HG03575 (cell line): Measurements from ENCODE around the gene DDX52.
"Not testable (repeated sequence)": the region's sequence is repeated elsewhere in the genome, so short reads cannot be mapped to it uniquely, and the experiment has no call there.

Experiments
- ATAC-seq: cut with Tn5 transposase; IDR thresholded peaks from one replicate; pipeline ENCODE4 v1.9.1; 2021; ENCODE audit not compliant: unreplicated experiment, insufficient number of reproducible peaks, low FRiP score; ENCODE audit errors: extremely low read depth

DDX52 gene, protein sequence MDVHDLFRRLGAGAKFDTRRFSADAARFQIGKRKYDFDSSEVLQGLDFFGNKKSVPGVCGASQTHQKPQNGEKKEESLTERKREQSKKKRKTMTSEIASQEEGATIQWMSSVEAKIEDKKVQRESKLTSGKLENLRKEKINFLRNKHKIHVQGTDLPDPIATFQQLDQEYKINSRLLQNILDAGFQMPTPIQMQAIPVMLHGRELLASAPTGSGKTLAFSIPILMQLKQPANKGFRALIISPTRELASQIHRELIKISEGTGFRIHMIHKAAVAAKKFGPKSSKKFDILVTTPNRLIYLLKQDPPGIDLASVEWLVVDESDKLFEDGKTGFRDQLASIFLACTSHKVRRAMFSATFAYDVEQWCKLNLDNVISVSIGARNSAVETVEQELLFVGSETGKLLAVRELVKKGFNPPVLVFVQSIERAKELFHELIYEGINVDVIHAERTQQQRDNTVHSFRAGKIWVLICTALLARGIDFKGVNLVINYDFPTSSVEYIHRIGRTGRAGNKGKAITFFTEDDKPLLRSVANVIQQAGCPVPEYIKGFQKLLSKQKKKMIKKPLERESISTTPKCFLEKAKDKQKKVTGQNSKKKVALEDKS

DNA sequence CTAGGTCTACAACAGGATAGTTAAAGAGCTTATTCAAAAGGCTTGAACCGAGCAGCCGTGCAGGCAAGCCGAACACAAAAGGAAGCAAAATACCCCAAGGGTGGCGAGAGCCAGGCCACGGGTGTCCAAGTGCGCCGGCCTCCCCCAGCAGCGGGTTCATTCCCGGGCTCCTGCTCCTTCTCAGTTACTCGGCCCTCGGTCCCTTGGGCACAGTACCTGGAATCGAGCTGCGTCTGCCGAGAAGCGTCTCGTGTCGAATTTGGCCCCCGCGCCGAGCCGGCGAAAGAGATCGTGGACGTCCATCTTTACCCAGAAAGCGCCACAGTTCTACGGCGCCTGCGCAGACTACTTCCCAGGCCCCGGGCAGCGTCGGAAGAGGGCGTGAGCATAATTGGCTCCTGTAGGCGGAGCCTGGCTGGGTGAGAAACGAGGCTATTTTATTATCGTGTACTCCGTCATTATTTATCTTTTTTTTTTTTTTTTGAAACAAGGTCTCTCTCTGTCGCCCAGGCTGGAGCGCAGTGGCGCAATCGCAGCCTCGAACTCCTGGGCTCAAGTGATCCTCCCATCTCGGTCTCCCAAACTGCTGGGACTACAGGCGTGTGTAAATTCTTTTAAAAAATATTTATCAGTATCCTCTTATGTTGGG, at the start of gene DDX52:
TSS of gene DDX52 (minus strand) at position 329 of the 649 bp plus-strand sequence. CDS start at position 303, 26 bp downstream.
- no peak for ATAC-seq

DNA sequence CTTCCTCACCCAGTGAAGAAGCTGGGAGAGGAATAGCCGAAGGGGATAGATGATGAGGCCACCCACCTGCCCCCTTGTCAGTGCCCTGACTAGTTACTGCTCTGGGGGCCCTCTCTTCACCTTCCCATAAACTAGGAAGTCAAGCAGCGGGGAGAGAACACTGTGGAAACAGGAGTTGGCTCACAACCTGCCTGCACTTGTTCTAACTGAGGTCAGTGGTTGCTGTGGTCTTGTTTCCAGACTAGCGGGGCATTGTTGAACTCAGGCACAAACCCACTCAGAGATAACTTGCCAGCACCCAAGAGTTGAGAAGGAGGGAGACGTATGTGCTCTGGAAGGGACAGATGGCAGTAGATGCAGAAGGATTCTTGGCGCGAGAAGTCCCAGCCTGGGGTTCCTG, 48.6 kb upstream of the DDX52 start:
- no peak for ATAC-seq

DNA sequence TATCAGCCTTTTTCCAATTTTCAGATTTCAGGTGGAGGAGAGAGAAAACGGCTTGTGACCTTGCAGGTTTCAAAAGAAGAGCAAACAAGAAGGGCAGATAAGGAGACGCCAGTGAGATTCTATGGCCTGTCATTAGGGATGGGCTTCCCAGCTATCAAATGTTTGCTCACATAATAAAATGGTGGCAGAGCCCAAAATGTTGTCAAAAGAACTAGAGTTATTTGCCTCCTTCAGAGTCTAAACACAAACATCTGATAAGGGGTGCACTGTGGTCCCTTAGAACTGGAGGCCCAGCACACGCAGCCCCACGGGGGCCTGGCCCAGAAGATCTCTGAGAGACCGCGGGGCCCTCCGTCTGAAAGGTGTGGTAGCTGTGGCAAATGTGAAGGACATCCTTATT, 46.1 kb upstream of the DDX52 start:
- ATAC-seq, result no peak

DNA sequence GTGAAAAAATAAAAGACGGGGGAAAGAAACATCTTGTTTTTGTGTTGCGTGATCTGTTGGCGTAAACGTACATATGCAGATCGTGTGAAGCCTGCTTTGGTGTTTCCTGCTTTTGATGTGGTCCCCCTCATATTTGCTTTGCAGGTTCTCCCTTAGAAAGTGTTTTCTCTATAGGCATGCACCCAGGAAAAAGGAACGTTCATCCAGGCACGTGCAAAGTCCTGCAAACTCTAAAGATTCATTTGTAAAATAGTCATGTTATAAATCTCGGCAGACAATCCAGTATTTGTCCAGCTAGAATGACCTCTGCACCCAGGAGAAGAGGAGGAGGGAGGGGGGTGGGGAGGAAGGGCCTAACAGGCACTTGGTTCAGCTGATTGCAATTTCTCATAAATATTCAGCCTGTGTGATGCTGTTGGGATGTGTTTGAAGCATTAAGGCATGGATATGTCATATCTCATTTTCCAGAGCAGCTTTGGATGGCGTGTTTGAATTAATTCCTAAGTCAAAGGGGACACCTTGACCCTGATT, 40.3 kb upstream of the DDX52 start:
- ATAC-seq, result no peak

DNA sequence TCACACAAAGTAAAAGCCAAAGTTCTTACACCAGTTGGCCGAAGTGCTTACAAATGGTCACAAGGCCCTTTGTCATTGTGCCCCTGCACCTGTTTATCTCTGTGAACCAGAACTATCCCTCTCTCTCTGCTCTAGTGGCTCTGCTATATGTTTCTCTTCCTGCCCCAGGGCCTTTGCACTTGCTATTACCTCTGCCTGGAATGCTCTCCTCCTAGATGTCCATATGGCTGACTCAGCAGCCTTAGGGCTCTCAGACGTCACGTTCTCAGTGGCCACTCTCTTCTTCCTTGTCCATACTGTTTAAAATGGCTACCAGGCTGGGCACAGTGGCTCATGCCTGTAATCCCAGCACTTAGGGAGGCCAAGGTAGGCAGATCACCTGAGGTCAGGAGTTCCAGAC, 38.8 kb upstream of the DDX52 start:
- ATAC-seq, result no peak

DNA sequence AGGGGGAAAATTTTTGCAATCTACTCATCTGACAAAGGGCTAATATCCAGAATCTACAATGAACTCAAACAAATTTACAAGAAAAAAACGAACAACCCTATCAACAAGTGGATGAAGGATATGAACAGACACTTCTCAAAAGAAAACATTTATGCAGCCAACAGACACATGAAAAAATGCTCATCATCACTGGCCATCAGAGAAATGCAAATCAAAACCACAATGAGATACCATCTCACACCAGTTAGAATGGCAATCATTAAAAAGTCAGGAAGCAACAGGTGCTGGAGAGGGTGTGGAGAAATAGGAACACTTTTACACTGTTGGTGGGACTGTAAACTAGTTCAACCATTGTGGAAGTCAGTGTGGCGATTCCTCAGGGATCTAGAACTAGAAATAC, 36.7 kb upstream of the DDX52 start:
- not testable (repeated sequence) for ATAC-seq

DNA sequence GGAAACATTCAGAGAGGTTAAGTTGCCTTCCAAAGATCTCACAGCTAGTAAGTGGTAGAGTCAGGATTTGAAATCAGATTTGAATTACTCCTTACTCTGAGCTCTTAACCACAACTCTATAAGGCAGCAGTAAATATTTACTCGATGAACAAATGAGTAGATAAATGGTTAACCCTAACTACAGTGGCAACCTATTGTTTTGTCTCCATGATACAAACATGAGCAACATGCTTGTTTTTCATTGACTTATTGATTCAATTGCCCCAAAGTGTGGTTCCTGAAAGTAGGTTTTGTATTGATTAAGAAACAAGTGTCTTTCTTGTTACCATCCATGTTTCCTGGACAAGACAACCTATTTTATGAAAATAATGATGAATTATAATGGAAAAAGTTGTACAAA, 34.8 kb upstream of the DDX52 start:
- ATAC-seq, result no peak

DNA sequence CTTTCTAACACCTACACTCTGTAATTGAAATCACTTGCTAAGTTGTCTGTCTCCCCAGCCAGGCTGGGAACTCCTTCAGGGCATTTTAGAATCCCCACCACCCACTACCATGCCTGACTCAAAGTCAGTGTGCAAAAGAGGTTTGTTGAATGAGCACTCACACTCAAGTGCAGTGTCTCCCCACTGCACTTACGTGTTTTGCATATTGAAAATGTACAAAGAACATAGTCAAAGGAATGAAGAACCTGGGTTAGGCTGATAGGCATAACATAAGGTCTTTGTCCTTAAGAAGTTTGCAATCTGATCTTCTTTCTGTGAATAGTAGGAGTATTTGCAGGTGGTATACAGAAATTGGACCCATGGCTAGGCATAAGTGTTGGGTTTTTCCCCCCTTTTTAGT, 33.8 kb upstream of the DDX52 start:
- no peak for ATAC-seq

DNA sequence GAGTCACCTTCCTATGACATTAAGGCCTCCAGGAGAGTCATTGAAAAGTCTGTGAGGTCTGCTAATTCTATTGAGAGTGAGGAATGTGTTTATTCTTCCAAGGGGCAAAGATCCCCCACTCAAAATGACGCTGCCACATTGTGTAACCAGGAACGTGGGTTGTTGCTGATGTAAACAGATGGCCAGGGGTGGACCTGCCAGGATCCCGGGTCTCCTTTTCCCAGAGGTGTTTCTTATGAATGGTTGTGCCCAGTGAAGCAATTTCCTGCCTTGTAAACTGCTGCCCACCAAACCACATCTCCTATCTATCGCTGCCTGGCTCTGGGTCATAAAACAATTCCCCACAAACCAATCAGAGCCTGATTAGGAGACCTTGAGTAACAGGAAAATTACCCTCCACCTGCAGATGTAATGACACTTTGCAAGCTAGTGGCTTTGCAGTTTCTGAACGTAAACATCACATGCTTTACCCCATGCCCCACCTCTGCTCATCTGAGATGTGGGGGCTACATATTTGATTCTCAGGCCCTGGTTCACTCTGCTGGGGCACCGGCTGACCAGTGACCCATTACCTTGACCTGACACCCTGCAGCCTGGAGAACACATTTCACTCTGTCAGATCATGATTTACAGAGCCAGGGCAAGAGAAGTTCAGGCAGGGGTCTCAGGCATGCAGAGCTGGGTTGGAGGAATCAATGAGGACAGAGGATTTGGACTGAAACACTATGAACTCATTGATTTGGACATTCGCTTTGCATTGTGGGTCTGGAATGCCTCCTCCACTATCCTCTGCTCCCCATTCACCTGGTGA, 33.1 kb upstream of the DDX52 start:
- ATAC-seq, result no peak

DNA sequence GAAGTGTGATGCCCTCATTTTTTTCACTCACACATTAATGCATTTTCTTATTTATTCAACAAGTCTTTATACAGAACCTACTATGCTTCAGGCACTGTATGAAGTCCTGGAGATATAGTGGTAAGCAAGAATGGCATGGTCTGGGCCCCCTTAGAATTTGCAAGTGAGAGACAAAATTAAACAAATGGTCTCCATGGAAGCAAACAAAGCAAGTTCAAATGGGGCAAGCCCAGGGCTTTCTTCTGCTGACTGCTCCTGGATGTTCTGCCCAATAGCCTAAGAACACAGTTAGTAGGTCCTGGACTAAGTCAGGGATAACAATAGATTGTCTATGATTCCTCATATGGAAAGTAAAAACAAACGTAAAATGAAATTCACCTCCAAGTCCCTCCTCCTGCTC, 31.3 kb upstream of the DDX52 start:
- ATAC-seq, result no peak

DNA sequence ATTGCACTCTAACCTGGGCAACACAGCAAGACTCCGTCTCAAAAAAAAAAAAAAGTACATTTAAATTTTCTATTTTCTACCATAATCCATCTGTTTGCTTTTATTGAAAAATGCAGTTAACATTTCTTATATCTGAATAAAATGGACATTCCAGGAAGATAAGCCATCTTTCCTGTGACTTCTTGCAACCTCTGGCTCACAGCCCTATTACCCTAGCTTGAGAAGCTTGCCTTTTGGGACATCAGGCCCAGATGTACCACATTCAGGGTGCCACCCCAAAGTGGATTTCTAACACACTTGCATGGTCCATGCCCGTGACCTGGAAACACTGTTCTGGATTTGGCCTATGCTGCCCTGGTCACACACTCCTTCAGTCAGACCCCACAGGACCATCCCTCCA, 30.1 kb upstream of the DDX52 start:
- no peak for ATAC-seq

DNA sequence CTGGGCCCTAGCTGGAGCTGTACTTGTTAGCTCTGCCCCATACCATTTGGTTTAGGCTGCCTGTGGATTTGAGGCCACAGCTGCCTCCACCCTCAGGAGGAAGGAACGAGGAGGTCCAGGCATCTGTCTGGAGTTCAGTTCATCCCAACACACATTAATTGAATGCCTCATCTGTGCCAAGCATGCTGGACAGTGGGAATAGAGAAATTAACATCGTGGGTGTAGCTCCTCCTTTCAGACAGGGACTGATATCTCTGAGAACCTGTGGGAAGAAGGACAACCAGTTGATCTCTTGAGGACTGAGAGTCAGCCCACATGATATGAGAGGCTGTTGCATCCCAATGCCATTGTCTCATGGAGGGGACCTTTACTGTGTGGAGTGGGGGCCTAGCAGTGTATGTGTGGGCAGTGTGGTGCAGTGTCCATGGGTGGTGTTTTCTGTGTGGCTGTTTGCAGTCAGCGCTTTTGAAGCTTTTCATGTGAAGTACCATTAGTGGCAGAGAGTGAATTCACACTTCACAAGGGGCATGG, 29.4 kb upstream of the DDX52 start:
- no peak for ATAC-seq

DNA sequence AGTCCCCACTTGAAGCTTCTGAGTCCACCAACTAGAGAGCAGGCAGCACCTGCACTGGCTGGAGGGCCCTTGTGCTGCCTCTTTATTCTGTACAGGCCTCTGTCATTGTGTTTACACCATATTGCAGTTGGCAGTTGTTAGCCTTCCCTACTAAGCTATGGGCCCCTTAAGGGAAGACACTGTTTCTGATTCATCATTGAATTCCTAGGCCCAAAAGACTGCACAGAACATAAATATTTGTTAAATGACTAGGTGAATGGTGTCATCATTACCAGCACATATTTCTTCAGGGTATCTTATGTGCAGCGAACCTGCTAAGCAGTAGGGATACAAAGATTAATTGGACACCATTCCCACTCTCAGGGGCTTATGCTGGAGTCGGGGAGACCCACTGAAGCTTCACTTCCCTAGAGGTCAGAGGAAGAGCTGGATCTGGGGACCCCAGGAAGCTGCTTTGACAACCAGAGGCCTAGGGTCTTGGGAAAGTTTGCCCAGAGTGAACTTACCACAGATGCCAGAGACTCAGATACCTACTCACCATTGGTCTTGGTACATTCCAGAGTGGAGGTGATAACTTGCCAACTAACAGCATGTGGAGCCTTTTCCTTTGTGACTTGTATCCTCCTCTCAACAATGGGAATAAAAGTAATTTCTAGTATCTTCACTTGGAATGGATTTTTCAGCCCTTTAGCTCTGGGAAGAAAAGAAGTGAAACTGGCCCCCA, 28.7 kb upstream of the DDX52 start:
- ATAC-seq, result no peak

DNA sequence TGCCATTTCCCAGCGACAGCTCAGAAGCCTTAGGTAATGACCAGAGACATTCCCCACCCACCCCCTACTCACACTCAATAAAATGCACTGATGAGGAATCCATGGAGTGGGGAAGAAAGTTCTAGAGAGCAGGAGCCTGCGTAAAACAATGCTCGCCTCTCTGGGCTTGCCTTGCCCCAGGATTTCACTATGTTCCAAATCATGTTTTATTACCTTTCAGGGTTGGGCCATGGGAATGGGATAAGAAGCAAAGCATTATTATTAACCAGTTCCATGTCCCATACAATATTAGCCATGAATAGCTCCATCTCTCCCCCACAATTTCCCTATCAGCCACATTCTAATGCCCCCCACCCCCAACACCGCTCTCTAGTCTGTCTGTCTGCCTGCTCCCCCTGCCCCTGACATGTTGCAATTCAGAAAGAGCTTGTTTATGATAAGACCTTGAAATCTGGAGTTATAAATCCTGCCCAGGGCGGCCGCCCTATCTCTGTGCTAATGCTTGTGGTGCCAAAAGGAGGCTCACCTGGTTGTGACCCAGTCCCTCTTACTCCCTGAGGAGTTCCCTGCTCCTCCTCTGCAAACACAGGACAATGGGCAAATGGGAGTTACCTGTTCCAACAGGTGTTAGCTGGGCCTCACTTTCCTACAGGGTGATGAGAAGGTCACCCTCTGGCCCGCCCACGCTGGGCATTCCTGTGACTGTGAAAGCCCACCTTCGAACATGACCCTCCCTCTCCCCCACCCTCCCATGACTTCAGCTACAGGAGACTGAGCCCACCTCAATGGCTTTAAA, 28.0 kb upstream of the DDX52 start:
- ATAC-seq, result no peak

DNA sequence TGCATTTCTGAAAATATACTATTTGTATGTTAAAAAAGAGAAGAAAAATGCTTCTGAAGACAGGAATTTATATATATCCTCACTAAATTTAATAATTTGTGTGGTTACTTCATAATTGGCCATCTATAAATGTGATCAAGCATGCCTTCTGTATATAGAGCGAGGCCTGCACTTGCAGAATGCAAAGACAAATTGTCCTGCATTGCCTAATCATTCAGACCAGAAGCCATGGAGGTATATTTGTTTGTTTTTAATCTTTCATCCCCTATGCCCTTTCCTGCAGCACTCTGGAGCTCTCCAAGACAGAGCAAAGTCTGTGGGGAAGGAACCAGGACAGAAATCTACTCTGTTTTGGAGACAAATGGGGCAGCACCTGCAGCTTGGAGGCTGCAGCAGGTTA, 23.8 kb upstream of the DDX52 start:
- no peak for ATAC-seq

DNA sequence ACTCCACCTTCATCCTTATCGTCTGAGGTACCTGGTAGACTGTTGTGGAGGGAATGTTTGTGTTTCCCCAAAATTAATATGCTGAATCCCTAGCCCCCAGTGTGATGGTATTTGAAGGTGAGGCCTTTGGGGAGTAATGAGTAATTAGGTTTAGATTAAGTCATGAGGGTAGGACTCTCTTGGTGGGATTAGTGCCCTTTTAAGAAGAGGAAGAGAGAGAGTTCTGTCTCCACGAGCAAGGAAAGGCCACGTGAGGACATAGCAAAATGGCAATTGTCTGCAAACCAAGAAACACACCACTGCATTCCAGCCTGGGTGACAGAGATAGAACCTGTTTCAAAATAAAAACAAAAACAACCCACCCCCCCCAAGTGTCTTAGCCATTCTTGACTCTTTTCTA, 21.0 kb upstream of the DDX52 start:
- ATAC-seq, result no peak

DNA sequence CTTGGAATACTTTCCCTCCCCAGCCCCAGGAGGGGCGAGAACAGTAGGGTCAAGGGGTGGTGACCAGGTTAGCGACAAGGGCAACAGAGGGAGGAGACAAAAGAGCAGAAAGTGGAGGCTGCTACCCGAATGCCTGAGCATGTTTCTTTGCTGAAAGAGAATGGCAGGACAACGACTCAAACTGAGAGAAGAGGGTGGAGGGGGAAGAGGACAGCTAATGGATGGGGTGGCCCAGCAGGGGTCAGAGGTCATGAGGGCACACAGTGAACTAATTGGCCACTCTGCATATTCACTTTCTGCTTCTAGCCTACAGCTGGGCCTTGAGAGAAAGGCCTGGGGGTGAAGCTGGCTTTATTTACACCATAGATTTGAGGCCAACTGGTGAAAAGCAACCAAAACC, 19.1 kb upstream of the DDX52 start:
- no peak for ATAC-seq
